ENCODE data around the gene PLCXD1.
"Not testable (repeated sequence)": the region's sequence is repeated elsewhere in the genome, so short reads cannot be mapped to it uniquely, and the experiment has no call there.

PLCXD1 gene

GRCh38 chrX:264634-265455 lies 16.3 kb upstream of the PLCXD1 start:
- DNase-seq, result no peak

- no peak for DNase-seq
Measured at GRCh38 chrX:265502-265901, 15.7 kb upstream of the PLCXD1 start.

GRCh38 chrX:267771-268261 lies 13.4 kb upstream of the PLCXD1 start:
- peak; percentile 1 for DNase-seq

- peak; percentile 1 for DNase-seq
Measured at GRCh38 chrX:270848-271367, 10.3 kb upstream of the PLCXD1 start.

GRCh38 chrX:274904-275475 lies 6.2 kb upstream of the PLCXD1 start:
- DNase-seq, result peak; percentile 5

GRCh38 chrX:275476-275966 lies 5.7 kb upstream of the PLCXD1 start:
- peak; percentile 7 for DNase-seq

- peak; percentile 60 for DNase-seq
Measured at GRCh38 chrX:275967-276580, 5.1 kb upstream of the PLCXD1 start.

- peak; percentile 55 for DNase-seq
Measured at GRCh38 chrX:276581-277201, 4.5 kb upstream of the PLCXD1 start.

GRCh38 chrX:279757-280604 lies 1.2 kb upstream of the PLCXD1 start:
- peak; percentile 15 for DNase-seq

- not testable (repeated sequence) for DNase-seq
Measured at GRCh38 chrX:280722-281121, 459 bp upstream of the PLCXD1 start.

- peak; percentile 11 for DNase-seq
Measured at GRCh38 chrX:282000-282681, 960 bp downstream of the PLCXD1 start.

GRCh38 chrX:283115-283845 lies 2.1 kb downstream of the PLCXD1 start:
- DNase-seq, result peak; percentile 95

GRCh38 chrX:285076-285677 lies 4.0 kb downstream of the PLCXD1 start:
- no peak for DNase-seq

GRCh38 chrX:287670-288069 lies 6.5 kb downstream of the PLCXD1 start:
- DNase-seq, result peak; percentile 0

- DNase-seq, result peak; percentile 3
Measured at GRCh38 chrX:288561-288991, 7.4 kb downstream of the PLCXD1 start.

GRCh38 chrX:290476-291166 lies 9.4 kb downstream of the PLCXD1 start:
- peak; percentile 1 for DNase-seq

- DNase-seq, result peak; percentile 2
Measured at GRCh38 chrX:291411-291901, 10.3 kb downstream of the PLCXD1 start.

- DNase-seq, result peak; percentile 1
Measured at GRCh38 chrX:292900-293897, 12.0 kb downstream of the PLCXD1 start.

All from activated CD4-positive, alpha-beta T cell treated with anti-CD3 and anti-CD28 coated beads for 48 hours (primary cell).